ENCODE results near the gene SLC44A3.

SLC44A3 gene, protein sequence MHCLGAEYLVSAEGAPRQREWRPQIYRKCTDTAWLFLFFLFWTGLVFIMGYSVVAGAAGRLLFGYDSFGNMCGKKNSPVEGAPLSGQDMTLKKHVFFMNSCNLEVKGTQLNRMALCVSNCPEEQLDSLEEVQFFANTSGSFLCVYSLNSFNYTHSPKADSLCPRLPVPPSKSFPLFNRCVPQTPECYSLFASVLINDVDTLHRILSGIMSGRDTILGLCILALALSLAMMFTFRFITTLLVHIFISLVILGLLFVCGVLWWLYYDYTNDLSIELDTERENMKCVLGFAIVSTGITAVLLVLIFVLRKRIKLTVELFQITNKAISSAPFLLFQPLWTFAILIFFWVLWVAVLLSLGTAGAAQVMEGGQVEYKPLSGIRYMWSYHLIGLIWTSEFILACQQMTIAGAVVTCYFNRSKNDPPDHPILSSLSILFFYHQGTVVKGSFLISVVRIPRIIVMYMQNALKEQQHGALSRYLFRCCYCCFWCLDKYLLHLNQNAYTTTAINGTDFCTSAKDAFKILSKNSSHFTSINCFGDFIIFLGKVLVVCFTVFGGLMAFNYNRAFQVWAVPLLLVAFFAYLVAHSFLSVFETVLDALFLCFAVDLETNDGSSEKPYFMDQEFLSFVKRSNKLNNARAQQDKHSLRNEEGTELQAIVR

DNA sequence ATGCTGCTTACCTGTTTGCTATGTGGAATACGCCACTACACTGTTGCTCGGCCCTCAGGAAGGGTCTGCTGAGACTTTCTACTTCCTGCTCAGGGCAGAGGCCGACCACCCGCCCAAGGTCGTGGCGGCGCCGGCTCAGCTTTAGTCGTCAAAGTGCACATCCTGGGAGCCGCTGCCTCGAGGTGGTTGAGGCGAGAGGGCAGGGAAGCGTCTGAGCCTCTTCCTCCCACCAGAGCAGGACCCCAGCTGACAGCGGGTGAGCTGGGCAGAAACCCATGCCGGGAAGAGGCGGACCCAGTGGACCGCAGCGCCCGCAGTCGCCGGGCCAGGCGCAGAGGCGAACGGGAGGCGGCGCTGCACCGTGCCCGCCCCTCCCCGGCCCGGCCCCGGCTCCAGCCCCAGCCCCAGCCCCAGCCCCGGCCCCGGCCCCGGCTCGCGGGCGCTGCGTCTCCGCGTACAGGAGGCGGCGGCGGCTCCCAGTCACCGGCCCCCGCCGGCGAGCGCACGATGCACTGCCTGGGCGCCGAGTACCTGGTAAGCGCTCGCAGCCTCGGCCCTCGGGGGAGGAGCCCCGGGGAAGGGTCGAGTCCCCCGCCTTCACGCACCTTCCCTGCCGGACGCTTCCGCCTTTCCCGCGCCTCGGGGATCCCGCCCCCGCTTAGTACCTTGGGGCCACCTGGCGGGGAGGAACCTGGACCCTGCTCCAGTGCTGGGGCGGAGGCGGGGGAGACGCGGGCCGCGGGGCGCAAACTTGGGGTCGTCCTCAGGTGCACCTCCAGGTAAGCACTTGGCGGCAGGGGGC, at the start of gene SLC44A3:
SLC44A3 (plus strand) TSS at position 413 of the 802 bp plus-strand sequence; CDS start at position 508, 95 bp downstream.
- ChIA-PET CTCF (interaction anchor here (0.5 to 1.8 kb wide), 11 partner anchors 10 to 223 kb away, joined by 3 to 5 read pairs (median 3); partner anchors contain the start of gene CNN3), POLR2A (ENCODE audit: low non-redundant PET) (no interaction called here)
- no peak within 1 kb of the TSS for H3K27ac ChIP-seq
- TF ChIP-seq, protein P1, sequence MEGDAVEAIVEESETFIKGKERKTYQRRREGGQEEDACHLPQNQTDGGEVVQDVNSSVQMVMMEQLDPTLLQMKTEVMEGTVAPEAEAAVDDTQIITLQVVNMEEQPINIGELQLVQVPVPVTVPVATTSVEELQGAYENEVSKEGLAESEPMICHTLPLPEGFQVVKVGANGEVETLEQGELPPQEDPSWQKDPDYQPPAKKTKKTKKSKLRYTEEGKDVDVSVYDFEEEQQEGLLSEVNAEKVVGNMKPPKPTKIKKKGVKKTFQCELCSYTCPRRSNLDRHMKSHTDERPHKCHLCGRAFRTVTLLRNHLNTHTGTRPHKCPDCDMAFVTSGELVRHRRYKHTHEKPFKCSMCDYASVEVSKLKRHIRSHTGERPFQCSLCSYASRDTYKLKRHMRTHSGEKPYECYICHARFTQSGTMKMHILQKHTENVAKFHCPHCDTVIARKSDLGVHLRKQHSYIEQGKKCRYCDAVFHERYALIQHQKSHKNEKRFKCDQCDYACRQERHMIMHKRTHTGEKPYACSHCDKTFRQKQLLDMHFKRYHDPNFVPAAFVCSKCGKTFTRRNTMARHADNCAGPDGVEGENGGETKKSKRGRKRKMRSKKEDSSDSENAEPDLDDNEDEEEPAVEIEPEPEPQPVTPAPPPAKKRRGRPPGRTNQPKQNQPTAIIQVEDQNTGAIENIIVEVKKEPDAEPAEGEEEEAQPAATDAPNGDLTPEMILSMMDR (conservative IDR thresholded peaks at IDR 0.05; ENCODE audit: low read depth) = peak; percentile 37; the same call in 1 of the 2 replicates
- DNase-seq (ENCODE audit: low spot score) = peak; percentile 32

DNA sequence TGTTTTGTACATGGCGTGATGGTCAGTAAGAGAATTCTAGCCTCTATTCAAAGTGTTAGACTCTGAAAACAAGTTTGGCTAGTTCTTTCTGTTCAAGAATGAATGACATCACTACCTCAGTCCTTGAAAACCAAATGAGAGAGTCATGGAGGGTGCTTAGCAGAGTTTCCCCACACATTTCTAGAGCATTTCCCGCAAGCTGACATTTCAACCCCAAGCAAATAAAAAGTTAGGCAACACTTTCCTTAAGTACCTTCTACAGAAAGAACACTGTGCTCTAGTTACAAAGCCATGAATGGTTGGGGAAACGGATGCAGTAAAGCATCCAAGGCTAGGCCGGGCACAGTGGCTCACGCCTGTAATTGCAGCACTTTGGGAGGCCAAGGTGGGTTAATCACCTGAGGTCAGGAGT, 47.9 kb upstream of the SLC44A3 start:
- CTCF ChIA-PET = no interaction called here
- TF ChIP-seq, protein P1 (conservative IDR thresholded peaks at IDR 0.05; ENCODE audit: low read depth) = no peak
- no peak overlapping the region for H3K27ac ChIP-seq
- peak; percentile 26 for DNase-seq (ENCODE audit: low spot score)
- POLR2A ChIA-PET (ENCODE audit: low non-redundant PET) = no interaction called here

DNA sequence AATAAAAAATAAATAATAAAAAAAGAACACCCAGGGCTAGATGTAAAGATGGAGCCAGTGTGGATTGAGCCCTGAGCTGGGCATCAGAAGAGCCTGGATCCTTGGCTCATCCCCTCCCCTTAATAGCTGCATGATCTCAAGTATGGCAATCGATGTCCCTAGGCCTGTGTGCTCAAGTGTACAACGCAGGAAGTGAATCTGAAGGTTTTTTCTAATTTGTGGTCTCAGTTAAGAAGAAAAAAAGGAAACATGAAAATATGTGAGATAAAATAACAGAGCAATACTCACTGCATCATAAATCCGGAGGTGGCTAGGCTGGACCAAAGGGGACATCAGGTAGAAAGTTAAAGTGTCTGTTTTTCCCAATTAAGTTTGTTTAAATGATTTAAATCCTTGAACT, 47.3 kb upstream of the SLC44A3 start:
- ChIA-PET CTCF (interaction anchor here (0.6 kb wide), 1 partner anchor 267 kb away, joined by 3 read pairs; no protein-coding TSS in a partner anchor), POLR2A (ENCODE audit: low non-redundant PET) (no interaction called here)
- TF ChIP-seq, protein P1 (conservative IDR thresholded peaks at IDR 0.05; ENCODE audit: low read depth) = no peak
- no peak for DNase-seq (ENCODE audit: low spot score)
- H3K27ac ChIP-seq = no peak overlapping the region

DNA sequence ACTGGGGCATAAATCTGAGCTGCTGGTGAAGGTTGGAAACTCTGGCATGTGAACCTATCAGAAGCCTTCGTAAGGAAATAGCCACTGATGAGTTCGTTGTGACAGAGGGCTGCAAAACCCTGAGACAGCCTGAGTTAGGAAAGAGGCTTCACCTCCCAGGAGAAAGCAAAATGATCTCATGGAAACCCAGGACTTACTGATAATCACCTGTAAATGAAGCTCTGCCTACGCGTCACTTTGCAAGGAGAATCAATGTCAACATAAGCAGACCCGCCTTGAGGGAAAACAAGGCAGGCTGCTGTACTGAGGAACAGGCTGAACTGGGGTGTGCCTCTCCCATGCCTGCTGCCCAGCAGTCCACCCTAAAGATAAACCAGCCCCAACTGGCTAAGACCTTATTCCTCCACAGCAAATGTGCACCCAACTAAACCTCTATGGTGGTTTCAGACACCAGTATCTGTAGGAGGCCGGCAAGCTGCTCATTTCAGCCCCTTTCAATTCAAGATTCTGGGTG, 46.8 kb upstream of the SLC44A3 start:
- POLR2A ChIA-PET (ENCODE audit: low non-redundant PET) = no interaction called here
- CTCF ChIA-PET = interaction anchor here (0.6 kb wide), 1 partner anchor 267 kb away, joined by 3 read pairs; no protein-coding TSS in a partner anchor
- TF ChIP-seq, protein P1 (conservative IDR thresholded peaks at IDR 0.05; ENCODE audit: low read depth) = no peak
- no peak for DNase-seq (ENCODE audit: low spot score)
- H3K27ac ChIP-seq = no peak overlapping the region

DNA sequence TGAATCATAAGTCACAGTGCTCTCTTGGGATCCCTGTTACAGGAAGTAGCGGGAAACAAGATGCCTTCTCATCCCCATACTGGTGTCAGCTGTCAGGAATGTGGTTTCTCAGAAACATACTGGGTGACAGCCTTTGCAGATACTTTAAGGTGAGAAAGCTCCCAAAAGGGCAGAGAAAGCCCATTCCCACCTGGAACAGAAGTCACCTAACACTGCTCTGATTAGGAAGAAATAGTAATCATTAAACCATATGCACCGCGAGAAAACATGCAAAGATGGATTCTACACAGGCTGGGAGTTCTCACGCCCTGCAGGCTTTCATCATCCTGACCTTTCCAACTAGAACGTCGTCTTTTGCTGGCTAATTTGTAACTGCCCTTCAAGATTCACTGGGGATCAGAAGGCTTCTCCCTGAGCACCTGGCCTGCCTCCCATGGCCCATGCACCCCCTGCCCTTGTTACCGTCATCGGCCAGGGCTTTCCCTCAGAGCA, 46.2 kb upstream of the SLC44A3 start:
- H3K27ac ChIP-seq = no peak overlapping the region
- TF ChIP-seq, protein P1 (conservative IDR thresholded peaks at IDR 0.05; ENCODE audit: low read depth) = no peak
- DNase-seq (ENCODE audit: low spot score) = peak; percentile 42
- CTCF ChIA-PET = interaction anchor here (0.7 kb wide), 1 partner anchor 217 kb away, joined by 4 read pairs; no protein-coding TSS in a partner anchor
- POLR2A ChIA-PET (ENCODE audit: low non-redundant PET) = no interaction called here
